HG03280 (cell line): ENCODE data around the gene PTPRK.

Experiments
- ATAC-seq: cut with Tn5 transposase; IDR thresholded peaks from one replicate; pipeline ENCODE4 v1.9.1; 2021; ENCODE audit warnings: mild to moderate bottlenecking, moderate library complexity; ENCODE audit not compliant: unreplicated experiment

Gene PTPRK

GRCh38 chr6:128156321-128157111 lies 363.9 kb downstream of the PTPRK start:
- no peak for ATAC-seq

GRCh38 chr6:128155826-128156225 lies 364.6 kb downstream of the PTPRK start:
- no peak for ATAC-seq

- ATAC-seq: no peak
Measured at GRCh38 chr6:128152551-128152950, 367.8 kb downstream of the PTPRK start.

GRCh38 chr6:128150376-128150775 lies 370.0 kb downstream of the PTPRK start:
- ATAC-seq: no peak

GRCh38 chr6:128149796-128150195 lies 370.6 kb downstream of the PTPRK start:
- ATAC-seq: no peak

GRCh38 chr6:128144320-128144719 lies 376.1 kb downstream of the PTPRK start:
- no peak for ATAC-seq

- no peak for ATAC-seq
Measured at GRCh38 chr6:128141932-128142331, 378.5 kb downstream of the PTPRK start.

- ATAC-seq: no peak
Measured at GRCh38 chr6:128139519-128139918, 380.9 kb downstream of the PTPRK start.

GRCh38 chr6:128138694-128139093 lies 381.7 kb downstream of the PTPRK start:
- no peak for ATAC-seq

- no peak for ATAC-seq
Measured at GRCh38 chr6:128135325-128135724, 385.1 kb downstream of the PTPRK start.

GRCh38 chr6:128131566-128131965 lies 388.8 kb downstream of the PTPRK start:
- no peak for ATAC-seq

- ATAC-seq: no peak
Measured at GRCh38 chr6:128131036-128131435, 389.4 kb downstream of the PTPRK start.

GRCh38 chr6:128129679-128130078 lies 390.7 kb downstream of the PTPRK start:
- no peak for ATAC-seq

GRCh38 chr6:128127650-128128049 lies 392.7 kb downstream of the PTPRK start:
- ATAC-seq: no peak

- no peak for ATAC-seq
Measured at GRCh38 chr6:128124713-128125112, 395.7 kb downstream of the PTPRK start.

GRCh38 chr6:128121610-128122009 lies 398.8 kb downstream of the PTPRK start:
- no peak for ATAC-seq

- ATAC-seq: no peak
Measured at GRCh38 chr6:128121190-128121589, 399.2 kb downstream of the PTPRK start.

GRCh38 chr6:128118401-128118800 lies 402.0 kb downstream of the PTPRK start:
- ATAC-seq: no peak

GRCh38 chr6:128117916-128118315 lies 402.5 kb downstream of the PTPRK start:
- no peak for ATAC-seq

- ATAC-seq: no peak
Measured at GRCh38 chr6:128114164-128114563, 406.2 kb downstream of the PTPRK start.

- no peak for ATAC-seq
Measured at GRCh38 chr6:128112494-128112893, 407.9 kb downstream of the PTPRK start.

GRCh38 chr6:128111096-128111495 lies 409.3 kb downstream of the PTPRK start:
- ATAC-seq: no peak

GRCh38 chr6:128107682-128108081 lies 412.7 kb downstream of the PTPRK start:
- ATAC-seq: no peak
